Fibroblast of lung (primary cell): ENCODE results near the gene NUP155. TPM values are rescaled to one million over a fixed set of nuclear protein-coding genes. Genes with fewer than 3 reads are reported as not detected.

ENCODE experiments used
- DNase-seq, 2 donors: peaks; one replicate each; pipeline versions ENCODE4 v3.0.0 to v3.0.0-alpha.2; 2010; ENCODE audit warnings: low read depth in 2 of 2
- H2AFZ ChIP-seq: 2 replicates; pipeline ENCODE4 v1.5.1; 2012; ENCODE audit warnings: low read length, control low read depth, inconsistent platforms
- H3K27ac ChIP-seq: 2 replicates; pipeline ENCODE4 v1.5.1; 2011; ENCODE audit warnings: low read length, control low read depth; ENCODE audit not compliant: insufficient read depth
- H3K27me3 ChIP-seq: 2 replicates; pipeline ENCODE4 v1.5.1; 2011; ENCODE audit warnings: mild to moderate bottlenecking, low read length; ENCODE audit not compliant: control insufficient read depth, insufficient read depth
- H3K36me3 ChIP-seq: 2 replicates; pipeline ENCODE4 v1.5.1; 2011; ENCODE audit warnings: low read length; ENCODE audit not compliant: control insufficient read depth, insufficient read depth
- H3K4me1 ChIP-seq: 2 replicates; pipeline ENCODE4 v1.5.1; 2011; ENCODE audit warnings: low read length; ENCODE audit not compliant: control insufficient read depth, insufficient read depth; ENCODE audit errors: extremely low read depth
- H3K4me2 ChIP-seq: 2 replicates; pipeline ENCODE4 v1.5.1; 2011; ENCODE audit warnings: low read length, control low read depth; ENCODE audit not compliant: insufficient read depth; ENCODE audit errors: extremely low read depth
- H3K4me3 ChIP-seq, 4 experiments: fragments of 200-600 bp in 1 of 4; sonication (generic) in 1 of 4; replicated peaks in 1 of 4; 2 replicates each; pipeline ENCODE4 v1.5.1; 2011 to 2016; ENCODE audit warnings: low read length in 4 of 4, low read depth in 3 of 4, mild to moderate bottlenecking in 3 of 4, control low read depth in 2 of 4, inconsistent platforms in 1 of 4, mixed read lengths in 1 of 4; ENCODE audit not compliant: insufficient read depth in 1 of 4; ENCODE audit errors: control extremely low read depth in 1 of 4
- H3K79me2 ChIP-seq: 2 replicates; pipeline ENCODE4 v1.5.1; 2012; ENCODE audit warnings: mild to moderate bottlenecking, low read length, inconsistent platforms; ENCODE audit not compliant: control insufficient read depth, insufficient read depth
- H3K9ac ChIP-seq: 2 replicates; pipeline ENCODE4 v1.5.1; 2011; ENCODE audit warnings: mild to moderate bottlenecking, low read length, control low read depth; ENCODE audit not compliant: insufficient read depth
- H3K9me3 ChIP-seq: 2 replicates; pipeline ENCODE4 v1.5.1; 2012; ENCODE audit warnings: low read depth, low read length; ENCODE audit not compliant: control insufficient read depth, insufficient read depth
- H4K20me1 ChIP-seq: 2 replicates; pipeline ENCODE4 v1.5.1; 2011; ENCODE audit warnings: low read length; ENCODE audit not compliant: control insufficient read depth, insufficient read depth; ENCODE audit errors: extremely low read depth
- EZH2 ChIP-seq: IDR thresholded peaks from 2 replicates; pipeline ENCODE4 v1.5.1; 2012; ENCODE audit warnings: low read length, control low read depth, mild to moderate bottlenecking; ENCODE audit errors: missing control alignments
- polyA plus RNA-seq, 2 donors: library from polyadenylated mRNA; depleted of rRNA in 1 of 2; stranded (reverse) in 1 of 2; unstranded in 1 of 2; fragments of >200 nt; gene quantifications; 2 replicates each; pipeline ENCODE4 v1.2.1, GENCODE V29; 2011 to 2012; ENCODE audit warnings: missing spikeins in 1 of 2
- total RNA-seq: library from RNA; depleted of rRNA; stranded (reverse); fragments of >200 nt; gene quantifications from 2 replicates; pipeline ENCODE4 v1.2.1, GENCODE V29; 2014
- TF ChIP-seq, protein P1 (sequence below), 2 donors: IDR thresholded peaks in 1 of 2; conservative IDR thresholded peaks in 1 of 2; 1 replicate in 1 of 2; 2 replicates in 1 of 2; pipeline ENCODE4 v1.5.1; 2011 to 2012; ENCODE audit warnings: low read length in 2 of 2, control low read depth in 1 of 2, inconsistent platforms in 1 of 2, low read depth in 1 of 2, mild to moderate bottlenecking in 1 of 2

The NUP155 gene
- total and polyA plus RNA-seq, 2 donors (not counting 1 experiment from before 2014, with no cell fraction given), result 16.6 to 26.3 TPM

DNA sequence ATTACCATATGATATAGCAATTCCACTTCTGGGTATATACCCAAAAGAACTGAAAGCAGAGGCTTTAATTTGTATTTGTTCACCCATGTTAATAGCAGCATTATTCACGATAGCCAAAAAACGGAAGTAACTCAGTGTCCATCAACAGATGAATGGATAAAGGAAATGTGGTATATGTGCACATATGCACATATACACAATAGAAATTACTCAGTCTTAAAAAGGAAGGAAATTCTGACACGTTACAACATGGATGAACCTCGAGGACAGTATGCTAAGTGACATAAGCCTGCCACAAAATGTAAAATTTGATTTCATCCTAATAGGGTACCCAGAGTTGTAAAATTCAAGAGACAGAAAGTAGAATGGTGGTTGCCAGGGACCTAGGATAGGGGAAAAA, 54.9 kb downstream of the NUP155 start:
- no peaks in the 10 kb centered on the region for H3K79me2 ChIP-seq
- H3K4me2 ChIP-seq, result no peak overlapping the region
- H3K36me3 ChIP-seq, result peaks cover 1% of the 10 kb centered on the region
- H2AFZ ChIP-seq, result no peak overlapping the region
- DNase-seq, result no peak
- H3K9ac ChIP-seq, result no peak overlapping the region
- no peaks in the 10 kb centered on the region for H3K9me3 ChIP-seq
- H3K27me3 ChIP-seq, result no peaks in the 10 kb centered on the region
- TF ChIP-seq, protein P1, sequence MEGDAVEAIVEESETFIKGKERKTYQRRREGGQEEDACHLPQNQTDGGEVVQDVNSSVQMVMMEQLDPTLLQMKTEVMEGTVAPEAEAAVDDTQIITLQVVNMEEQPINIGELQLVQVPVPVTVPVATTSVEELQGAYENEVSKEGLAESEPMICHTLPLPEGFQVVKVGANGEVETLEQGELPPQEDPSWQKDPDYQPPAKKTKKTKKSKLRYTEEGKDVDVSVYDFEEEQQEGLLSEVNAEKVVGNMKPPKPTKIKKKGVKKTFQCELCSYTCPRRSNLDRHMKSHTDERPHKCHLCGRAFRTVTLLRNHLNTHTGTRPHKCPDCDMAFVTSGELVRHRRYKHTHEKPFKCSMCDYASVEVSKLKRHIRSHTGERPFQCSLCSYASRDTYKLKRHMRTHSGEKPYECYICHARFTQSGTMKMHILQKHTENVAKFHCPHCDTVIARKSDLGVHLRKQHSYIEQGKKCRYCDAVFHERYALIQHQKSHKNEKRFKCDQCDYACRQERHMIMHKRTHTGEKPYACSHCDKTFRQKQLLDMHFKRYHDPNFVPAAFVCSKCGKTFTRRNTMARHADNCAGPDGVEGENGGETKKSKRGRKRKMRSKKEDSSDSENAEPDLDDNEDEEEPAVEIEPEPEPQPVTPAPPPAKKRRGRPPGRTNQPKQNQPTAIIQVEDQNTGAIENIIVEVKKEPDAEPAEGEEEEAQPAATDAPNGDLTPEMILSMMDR (conservative IDR thresholded peaks at IDR 0.05 in 1 of 2, IDR thresholded peaks at IDR 0.05 in 1 of 2; ENCODE audit: low read depth in 1 of 2, low read length in 2 of 2), result no peak
- no peak for TF ChIP-seq EZH2
- no peak overlapping the region for H3K27ac ChIP-seq
- no peaks in the 10 kb centered on the region for H3K4me1 ChIP-seq
- no peak overlapping the region for H3K4me3 ChIP-seq
- H4K20me1 ChIP-seq, result no peaks in the 10 kb centered on the region

DNA sequence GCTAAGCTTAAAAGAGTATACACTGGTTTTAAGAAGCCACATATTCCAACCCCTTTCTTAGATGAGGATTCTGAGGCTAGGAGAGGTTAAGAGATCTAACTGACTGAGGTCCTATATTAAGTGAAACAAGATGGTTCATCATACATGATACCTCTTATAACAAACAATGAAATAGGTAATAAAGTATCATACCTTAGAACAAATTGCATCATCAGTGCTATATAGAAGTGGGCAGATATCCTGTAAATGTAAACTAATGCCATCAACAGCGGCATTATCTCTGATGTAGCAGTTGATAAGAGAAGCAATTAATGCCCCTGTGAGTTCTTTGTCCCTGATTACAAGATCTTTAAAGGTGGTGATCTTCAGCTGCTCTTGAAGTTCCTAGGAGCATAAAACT, 60.5 kb downstream of the NUP155 start:
- Histone ChIP-seq H2AFZ (no peak overlapping the region), H3K36me3 (peaks cover 4% of the 10 kb centered on the region), H3K9ac (no peak overlapping the region), H3K27me3 (no peaks in the 10 kb centered on the region), H3K4me2 (no peak overlapping the region), H3K27ac (no peak overlapping the region), H3K9me3 (no peaks in the 10 kb centered on the region), H4K20me1 (no peaks in the 10 kb centered on the region), H3K4me1 (no peaks in the 10 kb centered on the region), H3K4me3 (no peak overlapping the region), H3K79me2 (no peaks in the 10 kb centered on the region)
- no peak for TF ChIP-seq EZH2
- TF ChIP-seq, protein P1 (conservative IDR thresholded peaks at IDR 0.05 in 1 of 2, IDR thresholded peaks at IDR 0.05 in 1 of 2; ENCODE audit: low read depth in 1 of 2, low read length in 2 of 2), result no peak
- DNase-seq, result no peak

DNA sequence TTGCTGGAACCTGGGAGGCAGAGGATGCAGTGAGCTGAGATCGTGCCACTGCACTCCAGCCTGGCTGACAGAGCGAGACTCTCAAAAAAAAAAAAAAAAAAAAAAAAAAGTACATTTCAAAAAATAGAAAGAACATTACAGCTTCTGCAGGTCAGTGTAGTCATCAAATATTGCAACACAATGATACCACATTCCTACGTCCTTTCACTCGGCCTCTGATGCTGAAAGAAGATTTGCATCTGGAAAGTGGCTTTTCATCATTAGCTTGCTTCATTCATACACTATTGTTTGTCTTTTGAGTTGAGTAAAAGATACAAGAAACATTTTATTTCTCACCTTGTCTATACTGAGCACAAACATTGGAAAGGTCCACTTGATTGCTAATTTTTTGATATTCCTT, 62.1 kb downstream of the NUP155 start:
- H3K4me2 ChIP-seq, result no peak overlapping the region
- H4K20me1 ChIP-seq, result no peaks in the 10 kb centered on the region
- H3K36me3 ChIP-seq, result peaks cover 8% of the 10 kb centered on the region
- H3K9me3 ChIP-seq, result no peaks in the 10 kb centered on the region
- no peak for TF ChIP-seq EZH2
- TF ChIP-seq, protein P1 (conservative IDR thresholded peaks at IDR 0.05 in 1 of 2, IDR thresholded peaks at IDR 0.05 in 1 of 2; ENCODE audit: low read depth in 1 of 2, low read length in 2 of 2), result no peak
- H2AFZ ChIP-seq, result no peak overlapping the region
- H3K4me1 ChIP-seq, result no peaks in the 10 kb centered on the region
- H3K79me2 ChIP-seq, result no peaks in the 10 kb centered on the region
- peak in 1 of 2 donors; percentile 33 for DNase-seq
- no peaks in the 10 kb centered on the region for H3K27me3 ChIP-seq
- no peak overlapping the region for H3K4me3 ChIP-seq
- H3K9ac ChIP-seq, result no peak overlapping the region
- H3K27ac ChIP-seq, result no peak overlapping the region
